ENCODE results near the gene ICE1. TPM values are rescaled to one million over a fixed set of nuclear protein-coding genes. Genes with fewer than 3 reads are reported as not detected.
A peak's percentile ranks its signal among the peaks of the same experiment; 100 is the strongest.

ICE1 gene
- total and polyA plus RNA-seq, 3 donors from 2014 or later = 13.8 to 35.6 (median 34.5) TPM

DNA sequence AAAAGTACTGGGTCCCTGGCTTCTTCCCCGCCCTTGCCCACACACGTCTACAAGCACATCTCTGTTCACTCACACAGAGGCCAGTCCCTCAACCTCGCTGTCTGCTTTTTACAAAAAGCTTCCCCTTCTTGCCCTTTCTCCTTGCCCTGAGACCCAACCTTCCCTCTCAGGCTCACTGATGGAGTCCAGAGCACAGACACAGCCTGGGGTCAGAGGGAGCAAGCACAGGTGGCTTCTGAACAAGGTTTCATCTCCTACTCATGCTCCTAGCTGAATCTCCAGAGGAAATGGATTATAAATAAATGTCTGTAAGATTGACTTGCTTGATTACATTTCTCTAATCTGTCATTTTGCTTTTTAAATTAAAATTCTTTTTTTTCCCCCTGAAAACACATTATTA, 101.8 kb downstream of the ICE1 start:
- Histone ChIP-seq H3K9me3 (no peaks in the 10 kb centered on the region), H3K4me1 (no peaks in the 10 kb centered on the region), H3K4me3 (no peak overlapping the region), H3K27me3 (no peaks in the 10 kb centered on the region), H3K36me3 (ENCODE audit: low read depth, missing control alignments) (no peaks in the 10 kb centered on the region), H3K27ac (no peak overlapping the region)
- no peak for DNase-seq
- intact Hi-C loops (cut with DNase I; ENCODE audit: low total_unique reads) = no loop called here
- TF ChIP-seq CTCF (IDR thresholded peaks at IDR 0.05) (no peak), POLR2A (IDR thresholded peaks at IDR 0.05) (no peak)
- WGBS, 2 donors = 49 to 66% methylated on average over 3 of the region's 3 CpGs

DNA sequence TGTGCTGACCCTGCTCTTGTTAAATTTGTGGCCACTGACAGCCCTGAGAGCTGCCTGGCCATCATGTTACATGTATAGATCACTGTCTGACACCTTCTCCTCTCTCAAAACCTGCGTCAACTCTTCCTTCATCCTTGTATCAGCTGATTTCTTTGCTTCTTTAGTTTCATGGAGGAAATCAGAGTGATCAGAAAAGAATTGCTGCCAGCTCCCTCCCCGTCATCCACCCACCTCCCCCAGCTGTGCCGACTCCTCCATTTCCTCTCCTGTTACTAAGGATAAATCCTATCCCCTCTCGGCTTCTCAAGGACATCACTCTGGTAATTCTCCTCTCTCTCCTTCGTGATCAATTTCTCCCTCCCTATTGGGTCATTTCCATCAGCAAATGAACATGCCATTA, 108.9 kb downstream of the ICE1 start:
- Histone ChIP-seq H3K36me3 (ENCODE audit: low read depth, missing control alignments) (no peaks in the 10 kb centered on the region), H3K27me3 (no peaks in the 10 kb centered on the region), H3K4me3 (no peak overlapping the region), H3K9me3 (no peaks in the 10 kb centered on the region), H3K4me1 (peaks cover 6% of the 10 kb centered on the region), H3K27ac (peak overlapping the region in 1 of 2 donors; percentile 33)
- no peak for DNase-seq
- 38 to 45% methylated on average over 5 of the region's 5 CpGs for WGBS, 2 donors
- intact Hi-C loops (cut with DNase I; ENCODE audit: low total_unique reads) = no loop called here
- TF ChIP-seq POLR2A (IDR thresholded peaks at IDR 0.05) = no peak

DNA sequence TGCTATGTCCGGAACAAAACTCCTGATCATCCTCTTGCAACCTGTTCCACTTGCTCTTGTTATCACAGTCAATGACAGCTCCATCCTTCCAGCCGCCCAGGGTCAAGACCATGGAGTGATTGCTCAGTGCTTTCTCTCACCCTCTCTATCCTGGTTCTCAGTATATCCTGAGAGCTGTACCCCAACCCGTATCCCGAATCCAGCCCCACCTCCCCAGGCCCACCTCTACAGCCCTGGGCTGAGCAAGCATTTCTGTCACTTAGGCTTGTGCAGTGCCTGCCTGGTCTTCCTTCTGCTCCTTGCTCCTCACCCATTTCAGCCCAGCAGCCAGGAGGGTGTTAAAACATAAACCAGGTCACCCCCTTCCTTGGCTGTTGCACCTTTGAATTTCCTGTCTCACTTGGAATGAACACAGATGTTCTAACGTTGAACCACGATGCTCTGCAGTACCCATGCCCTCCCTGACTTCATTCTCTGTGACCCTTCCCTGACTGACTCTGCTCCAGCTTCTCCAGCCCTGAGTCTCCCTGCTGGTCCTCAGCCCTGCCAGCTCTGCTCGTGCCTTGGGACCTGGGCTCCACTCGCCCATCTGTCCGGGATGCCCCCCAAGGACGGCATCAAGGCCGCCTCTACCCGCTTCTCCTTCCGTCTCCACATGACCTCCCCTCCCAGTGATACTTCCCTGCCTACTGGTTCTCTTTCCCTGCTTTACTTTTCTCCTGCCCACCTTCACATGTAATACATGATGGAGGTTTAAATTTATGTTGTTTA, 110.0 kb downstream of the ICE1 start:
- H3K9me3 ChIP-seq = no peaks in the 10 kb centered on the region
- no peaks in the 10 kb centered on the region for H3K27me3 ChIP-seq
- H3K27ac ChIP-seq = no peak overlapping the region
- TF ChIP-seq POLR2A (IDR thresholded peaks at IDR 0.05) = no peak
- intact Hi-C loops (cut with DNase I; ENCODE audit: low total_unique reads) = no loop called here
- no peaks in the 10 kb centered on the region for H3K36me3 ChIP-seq (ENCODE audit: low read depth, missing control alignments)
- H3K4me3 ChIP-seq = no peak overlapping the region
- DNase-seq = no peak
- H3K4me1 ChIP-seq = peaks cover 6% of the 10 kb centered on the region
- 74 to 83% methylated on average over 13 of the region's 13 CpGs for WGBS, 2 donors

DNA sequence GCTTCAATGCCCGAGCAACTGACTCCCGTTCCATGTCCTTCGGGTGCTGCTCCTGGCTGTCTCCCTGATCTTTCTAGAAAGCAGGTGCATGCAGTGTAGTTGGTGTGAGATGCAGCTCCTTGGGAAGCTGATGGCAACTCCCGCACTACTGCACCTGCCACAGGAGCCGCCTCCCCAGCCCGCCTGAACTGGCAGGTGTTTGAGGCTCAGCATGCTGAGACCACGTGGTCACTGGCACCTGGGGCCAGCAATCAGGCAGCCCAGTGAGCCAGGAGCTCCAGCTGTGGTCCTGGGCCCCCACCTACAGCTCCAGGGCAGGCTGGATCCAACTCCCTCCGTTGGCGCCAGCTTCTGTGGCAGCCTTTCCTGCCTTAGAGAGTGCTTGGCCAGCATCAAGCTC, 111.5 kb downstream of the ICE1 start:
- TF ChIP-seq POLR2A (IDR thresholded peaks at IDR 0.05) (no peak), CTCF (IDR thresholded peaks at IDR 0.05) (no peak)

GRCh38 chr5:5534333-5534732, 111.9 kb downstream of the ICE1 start:
- intact Hi-C loops (cut with DNase I; ENCODE audit: low total_unique reads) = no loop called here
- DNase-seq = no peak
- no peaks in the 10 kb centered on the region for H3K36me3 ChIP-seq (ENCODE audit: low read depth, missing control alignments)
- H3K27me3 ChIP-seq = no peaks in the 10 kb centered on the region
- H3K4me3 ChIP-seq = no peak overlapping the region
- H3K27ac ChIP-seq = no peak overlapping the region
- 82 to 94% methylated on average over 3 to 4 of the region's 4 CpGs for WGBS, 2 donors
- peaks cover 6% of the 10 kb centered on the region for H3K4me1 ChIP-seq
- TF ChIP-seq CTCF (IDR thresholded peaks at IDR 0.05) = no peak
- TF ChIP-seq POLR2A (IDR thresholded peaks at IDR 0.05) = no peak
- H3K9me3 ChIP-seq = no peaks in the 10 kb centered on the region

More for the DNA sequence above, 111.5 kb downstream of the ICE1 start:
- H3K27ac ChIP-seq = no peak overlapping the region
- H3K4me3 ChIP-seq = no peak overlapping the region
- H3K27me3 ChIP-seq = no peaks in the 10 kb centered on the region
- no peaks in the 10 kb centered on the region for H3K9me3 ChIP-seq
- 84 to 89% methylated on average over 4 to 9 of the region's 9 CpGs for WGBS, 2 donors
- DNase-seq = no peak
- peaks cover 6% of the 10 kb centered on the region for H3K4me1 ChIP-seq
- intact Hi-C loops (cut with DNase I; ENCODE audit: low total_unique reads) = no loop called here
- no peaks in the 10 kb centered on the region for H3K36me3 ChIP-seq (ENCODE audit: low read depth, missing control alignments)

DNA sequence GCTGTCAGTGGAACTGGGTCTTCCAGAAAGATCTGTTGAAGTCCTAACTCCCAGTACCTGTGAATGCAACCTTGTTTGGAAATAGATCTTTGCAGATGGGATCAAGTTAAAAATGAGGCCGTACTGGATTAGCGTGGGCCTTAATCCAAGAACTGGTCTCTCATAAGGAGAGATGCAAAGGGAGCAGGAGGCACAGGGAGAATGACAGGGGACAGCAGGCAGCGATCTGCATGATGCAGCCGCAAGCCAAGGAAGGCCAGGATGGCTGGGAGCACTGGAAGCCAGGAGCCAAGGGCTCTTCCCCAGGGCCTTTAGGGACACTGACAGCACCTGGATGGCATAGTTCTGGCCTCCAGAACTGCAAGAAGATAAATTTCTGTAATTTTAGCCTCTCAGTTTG, 114.4 kb downstream of the ICE1 start:
- 93% methylated on average over 4 of the region's 4 CpGs; no CpG with 5 or more reads in 1 of the 2 donors for WGBS, 2 donors
- TF ChIP-seq CTCF (IDR thresholded peaks at IDR 0.05) = no peak
- no peak for TF ChIP-seq POLR2A (IDR thresholded peaks at IDR 0.05)

More for the DNA sequence above, 114.4 kb downstream of the ICE1 start:
- no peaks in the 10 kb centered on the region for H3K36me3 ChIP-seq (ENCODE audit: low read depth, missing control alignments)
- no peaks in the 10 kb centered on the region for H3K27me3 ChIP-seq
- H3K4me3 ChIP-seq = no peak overlapping the region
- intact Hi-C loops (cut with DNase I; ENCODE audit: low total_unique reads) = no loop called here
- H3K27ac ChIP-seq = no peak overlapping the region
- H3K4me1 ChIP-seq = peaks cover 6% of the 10 kb centered on the region
- no peaks in the 10 kb centered on the region for H3K9me3 ChIP-seq
- DNase-seq = no peak

Measured in testis (tissue), 3 donors.